ENCODE results near the gene SRSF8. TPM values are rescaled to one million over a fixed set of nuclear protein-coding genes. Genes with fewer than 3 reads are reported as not detected.
A peak's percentile ranks its signal among the peaks of the same experiment; 100 is the strongest.

SRSF8 gene
- total RNA-seq, 1 donor from 2014 or later: 35.1 TPM

DNA sequence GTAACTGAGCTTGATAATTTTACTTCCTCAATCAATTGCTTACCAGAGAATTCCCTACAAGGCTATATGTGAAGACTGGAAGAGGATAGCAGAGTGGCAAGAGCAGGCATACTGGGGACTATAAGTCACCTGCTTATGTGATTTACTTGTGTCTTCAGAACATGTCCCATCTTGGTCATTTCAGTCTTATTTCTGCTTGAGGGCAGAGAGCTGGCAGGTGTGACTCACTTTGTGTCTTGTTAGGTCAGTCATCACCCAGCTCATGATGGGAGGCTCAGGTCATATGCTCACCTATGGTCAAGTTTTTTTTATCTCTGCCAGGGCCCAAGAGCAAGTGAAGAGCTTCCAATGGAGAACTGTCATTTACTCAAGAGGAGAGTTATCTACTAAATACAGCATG, 6.2 kb downstream of the SRSF8 start:
- Histone ChIP-seq H3K27me3 (no peaks in the 10 kb centered on the region), H3K4me3 (no peak overlapping the region), H3K27ac (no peak overlapping the region), H3K4me1 (peaks cover 54% of the 10 kb centered on the region), H3K36me3 (no peaks in the 10 kb centered on the region), H3K9me3 (no peaks in the 10 kb centered on the region)
- intact Hi-C loops (cut with DNase I): loop anchor here (10.0 kb wide), 1 partner anchor 692 kb away; no protein-coding TSS in a partner anchor
- TF ChIP-seq POLR2AphosphoS5 (IDR thresholded peaks at IDR 0.05; ENCODE audit: insufficient read depth in 1 of 2, low read depth in 1 of 2) (no peak), POLR2A (IDR thresholded peaks at IDR 0.05) (no peak)
- TF ChIP-seq, protein P1, sequence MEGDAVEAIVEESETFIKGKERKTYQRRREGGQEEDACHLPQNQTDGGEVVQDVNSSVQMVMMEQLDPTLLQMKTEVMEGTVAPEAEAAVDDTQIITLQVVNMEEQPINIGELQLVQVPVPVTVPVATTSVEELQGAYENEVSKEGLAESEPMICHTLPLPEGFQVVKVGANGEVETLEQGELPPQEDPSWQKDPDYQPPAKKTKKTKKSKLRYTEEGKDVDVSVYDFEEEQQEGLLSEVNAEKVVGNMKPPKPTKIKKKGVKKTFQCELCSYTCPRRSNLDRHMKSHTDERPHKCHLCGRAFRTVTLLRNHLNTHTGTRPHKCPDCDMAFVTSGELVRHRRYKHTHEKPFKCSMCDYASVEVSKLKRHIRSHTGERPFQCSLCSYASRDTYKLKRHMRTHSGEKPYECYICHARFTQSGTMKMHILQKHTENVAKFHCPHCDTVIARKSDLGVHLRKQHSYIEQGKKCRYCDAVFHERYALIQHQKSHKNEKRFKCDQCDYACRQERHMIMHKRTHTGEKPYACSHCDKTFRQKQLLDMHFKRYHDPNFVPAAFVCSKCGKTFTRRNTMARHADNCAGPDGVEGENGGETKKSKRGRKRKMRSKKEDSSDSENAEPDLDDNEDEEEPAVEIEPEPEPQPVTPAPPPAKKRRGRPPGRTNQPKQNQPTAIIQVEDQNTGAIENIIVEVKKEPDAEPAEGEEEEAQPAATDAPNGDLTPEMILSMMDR (IDR thresholded peaks at IDR 0.05): no peak
- DNase-seq (ENCODE audit: extremely low spot score in 2 of 2): no peak

DNA sequence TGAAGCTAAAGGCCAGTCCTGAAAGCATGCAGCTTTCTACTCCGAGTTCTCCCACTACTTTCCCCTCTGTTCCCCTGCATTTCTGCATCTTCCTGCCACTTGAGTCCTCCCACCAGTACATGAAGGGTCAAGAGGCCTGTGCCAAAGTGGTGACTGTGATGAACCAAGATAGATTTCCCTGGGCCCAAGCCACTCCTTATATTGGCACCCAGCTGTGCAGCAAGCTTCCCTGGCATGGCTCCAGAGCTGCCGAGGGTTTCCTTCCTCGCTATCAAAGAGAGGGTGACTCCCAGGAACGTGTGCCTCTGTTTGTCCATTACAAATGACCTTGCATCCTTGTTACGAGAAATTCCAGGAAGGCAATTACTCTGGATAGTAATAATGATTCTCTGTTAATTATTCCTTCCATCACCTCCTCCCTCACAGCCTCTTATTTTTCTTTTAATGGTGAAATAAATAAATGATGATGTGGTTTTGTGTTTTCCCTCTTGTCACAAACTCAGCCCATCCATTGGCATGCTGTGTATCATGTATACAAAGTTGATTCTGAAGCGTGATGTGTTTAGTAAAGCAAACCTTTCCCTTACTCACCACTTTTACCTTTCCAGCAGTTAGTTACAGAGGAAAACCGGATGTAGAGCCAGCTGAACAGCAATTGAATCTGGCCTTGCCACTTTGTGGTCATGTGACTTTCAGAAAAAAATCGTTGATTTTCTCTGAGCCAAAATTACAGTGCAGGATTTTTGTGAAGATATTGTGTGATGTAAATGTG, 8.3 kb downstream of the SRSF8 start:
- Histone ChIP-seq H3K4me1 (peaks cover 42% of the 10 kb centered on the region), H3K4me3 (no peak overlapping the region), H3K27me3 (no peaks in the 10 kb centered on the region), H3K27ac (no peak overlapping the region), H3K9me3 (no peaks in the 10 kb centered on the region), H3K36me3 (no peaks in the 10 kb centered on the region)
- DNase-seq (ENCODE audit: extremely low spot score in 2 of 2): no peak
- TF ChIP-seq, protein P1 (IDR thresholded peaks at IDR 0.05): no peak
- no peak for TF ChIP-seq POLR2AphosphoS5 (IDR thresholded peaks at IDR 0.05; ENCODE audit: insufficient read depth in 1 of 2, low read depth in 1 of 2)
- no peak for TF ChIP-seq POLR2A (IDR thresholded peaks at IDR 0.05)
- intact Hi-C loops (cut with DNase I): loop anchor here (10.0 kb wide), 1 partner anchor 690 kb away; no protein-coding TSS in a partner anchor

DNA sequence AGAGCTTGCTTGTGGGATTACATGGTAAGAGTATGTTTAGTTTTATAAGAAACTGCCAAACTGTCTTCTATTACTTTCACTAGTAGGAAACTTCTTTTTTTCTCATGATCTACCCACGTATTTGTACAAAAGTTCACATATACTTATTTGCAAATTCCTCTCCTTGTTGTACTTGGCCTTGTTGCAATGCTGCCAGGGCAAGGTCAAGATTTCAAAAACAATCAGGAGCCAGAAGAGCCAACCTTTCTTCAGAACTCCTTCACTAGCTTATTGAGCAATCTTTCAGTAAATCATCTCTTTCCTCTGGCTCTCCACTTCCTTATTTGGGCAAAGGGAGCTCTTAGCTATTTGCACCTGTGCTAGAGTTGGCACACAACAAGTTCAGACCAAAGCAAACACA, 9.7 kb downstream of the SRSF8 start:
- intact Hi-C loops (cut with DNase I): loop anchor here (10.0 kb wide), 1 partner anchor 688 kb away; no protein-coding TSS in a partner anchor
- Histone ChIP-seq H3K36me3 (no peaks in the 10 kb centered on the region), H3K27me3 (no peaks in the 10 kb centered on the region), H3K4me3 (no peak overlapping the region), H3K27ac (no peak overlapping the region), H3K4me1 (peaks cover 34% of the 10 kb centered on the region), H3K9me3 (no peaks in the 10 kb centered on the region)
- TF ChIP-seq, protein P1 (IDR thresholded peaks at IDR 0.05): no peak
- TF ChIP-seq POLR2AphosphoS5 (IDR thresholded peaks at IDR 0.05; ENCODE audit: insufficient read depth in 1 of 2, low read depth in 1 of 2) (peak in 1 of 2 donors; percentile 91), POLR2A (IDR thresholded peaks at IDR 0.05) (no peak)
- no peak for DNase-seq (ENCODE audit: extremely low spot score in 2 of 2)

DNA sequence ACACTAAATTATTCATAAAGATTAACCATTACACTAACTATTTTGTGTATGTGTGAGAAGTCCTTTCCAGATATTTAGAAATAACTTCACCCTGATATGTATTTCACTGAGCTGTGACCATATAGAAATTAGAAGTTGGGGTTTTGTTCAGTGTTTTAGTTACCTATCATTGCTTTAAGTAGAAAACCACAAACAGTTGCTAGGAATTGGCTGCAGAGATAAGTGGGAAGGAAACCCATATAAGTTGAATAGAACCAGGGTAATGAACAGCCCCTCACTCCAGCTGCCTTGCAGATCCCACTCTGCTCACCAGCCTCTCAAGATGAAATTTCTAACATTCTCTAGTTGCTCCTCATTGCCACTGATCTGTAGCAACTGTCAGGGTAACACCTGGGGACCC, 10.3 kb downstream of the SRSF8 start:
- no peaks in the 10 kb centered on the region for H3K27me3 ChIP-seq
- intact Hi-C loops (cut with DNase I): loop anchor here (10.0 kb wide), 1 partner anchor 688 kb away; no protein-coding TSS in a partner anchor
- no peaks in the 10 kb centered on the region for H3K9me3 ChIP-seq
- no peak for DNase-seq (ENCODE audit: extremely low spot score in 2 of 2)
- no peak for TF ChIP-seq POLR2AphosphoS5 (IDR thresholded peaks at IDR 0.05; ENCODE audit: insufficient read depth in 1 of 2, low read depth in 1 of 2)
- TF ChIP-seq, protein P1 (IDR thresholded peaks at IDR 0.05): no peak
- TF ChIP-seq POLR2A (IDR thresholded peaks at IDR 0.05): no peak
- no peaks in the 10 kb centered on the region for H3K36me3 ChIP-seq
- peaks cover 34% of the 10 kb centered on the region for H3K4me1 ChIP-seq
- H3K4me3 ChIP-seq: no peak overlapping the region
- H3K27ac ChIP-seq: no peak overlapping the region

DNA sequence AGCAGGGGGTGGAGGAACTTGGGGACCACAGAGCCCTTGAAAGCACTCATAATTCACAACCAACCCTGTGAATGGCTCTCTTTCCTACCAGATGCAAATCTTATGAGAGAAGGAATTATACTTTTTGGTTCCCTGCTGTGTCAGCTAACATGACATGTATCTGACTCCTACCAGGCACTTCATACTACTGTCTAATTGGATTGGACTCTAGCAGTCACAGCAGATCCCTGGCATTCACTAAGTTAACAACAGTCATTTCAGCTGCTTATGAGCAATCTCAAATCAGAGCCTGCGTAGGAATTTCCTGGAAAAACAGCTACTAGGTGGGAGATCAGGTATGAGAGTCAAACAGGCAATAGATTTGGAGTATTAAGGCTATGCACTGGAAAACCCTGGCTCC, 11.8 kb downstream of the SRSF8 start:
- H3K27me3 ChIP-seq: no peaks in the 10 kb centered on the region
- intact Hi-C loops (cut with DNase I): loop anchor here (10.0 kb wide), 1 partner anchor 686 kb away; no protein-coding TSS in a partner anchor
- H3K9me3 ChIP-seq: no peaks in the 10 kb centered on the region
- DNase-seq (ENCODE audit: extremely low spot score in 2 of 2): no peak
- TF ChIP-seq, protein P1 (IDR thresholded peaks at IDR 0.05): no peak
- no peak for TF ChIP-seq POLR2AphosphoS5 (IDR thresholded peaks at IDR 0.05; ENCODE audit: insufficient read depth in 1 of 2, low read depth in 1 of 2)
- no peak for TF ChIP-seq POLR2A (IDR thresholded peaks at IDR 0.05)
- no peak overlapping the region for H3K4me3 ChIP-seq
- peaks cover 30% of the 10 kb centered on the region for H3K4me1 ChIP-seq
- no peaks in the 10 kb centered on the region for H3K36me3 ChIP-seq
- H3K27ac ChIP-seq: no peak overlapping the region

All from vagina (tissue), 2 donors.